Measurements from ENCODE around the gene PFKFB4.

Gene PFKFB4

DNA sequence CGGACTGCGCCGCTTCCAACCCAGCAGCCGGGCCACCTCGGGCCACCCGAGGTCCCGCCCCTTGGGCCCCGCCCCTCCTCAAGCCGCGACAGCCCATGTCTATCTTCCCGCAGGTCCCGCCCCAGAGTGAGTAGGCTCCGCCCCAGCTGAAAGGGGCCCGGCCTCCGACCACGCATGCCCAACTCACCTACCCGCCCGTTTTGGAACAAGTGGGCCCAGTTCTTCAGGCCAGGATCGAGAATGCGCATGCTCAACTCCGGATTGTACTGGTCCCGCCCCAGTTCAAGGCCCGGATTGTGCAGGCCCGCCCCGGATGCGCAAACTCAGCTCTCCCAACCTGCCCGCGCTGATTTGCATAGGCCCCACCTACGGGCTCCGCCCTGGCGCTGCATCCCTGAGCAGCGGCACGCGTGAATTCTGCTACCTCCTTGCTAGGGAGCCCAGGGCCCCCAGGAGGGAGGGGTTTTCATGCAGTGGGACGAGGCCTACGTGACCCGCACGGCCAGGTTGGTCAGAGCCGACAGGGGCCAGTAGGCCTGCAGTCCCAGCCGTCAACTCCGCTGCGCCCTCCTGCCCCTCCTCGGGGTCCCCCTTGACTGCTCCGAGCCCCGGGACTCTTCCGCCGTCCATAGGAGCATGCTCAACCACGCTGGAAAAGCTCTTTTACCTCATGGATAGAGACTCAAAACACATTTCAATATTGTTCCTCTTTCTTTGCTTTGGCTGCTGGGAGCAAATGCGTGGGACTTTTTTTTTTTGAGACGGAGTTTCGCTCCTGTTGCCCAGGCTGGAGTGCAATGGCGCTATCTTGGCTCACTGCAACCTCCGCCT lies at the start of gene PFKFB4:
Gene PFKFB4 (minus strand): TSS at position 8 of the 831 bp plus-strand sequence. CDS start 26 bp downstream, outside the sequence.
- peak; percentile 85 for DNase-seq

DNA sequence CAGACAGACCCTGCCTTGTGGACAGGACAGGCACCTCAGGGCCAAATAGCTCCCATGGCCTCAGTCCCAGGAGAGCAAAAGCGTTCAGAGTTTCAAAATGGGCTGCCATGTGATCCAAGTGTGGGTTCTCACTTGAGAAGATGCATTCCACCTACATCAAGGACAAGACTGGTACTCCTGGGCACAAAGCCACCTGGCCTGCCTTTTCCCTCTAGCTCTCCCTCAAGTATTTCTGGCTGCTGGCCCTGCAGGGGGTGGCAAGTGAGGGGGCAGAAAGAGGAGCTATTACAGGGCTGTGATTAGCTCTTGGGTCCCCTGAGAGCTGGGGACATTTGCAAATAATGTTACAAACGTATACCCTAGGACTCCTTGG lies 45.0 kb upstream of the PFKFB4 start:
- DNase-seq = no peak

DNA sequence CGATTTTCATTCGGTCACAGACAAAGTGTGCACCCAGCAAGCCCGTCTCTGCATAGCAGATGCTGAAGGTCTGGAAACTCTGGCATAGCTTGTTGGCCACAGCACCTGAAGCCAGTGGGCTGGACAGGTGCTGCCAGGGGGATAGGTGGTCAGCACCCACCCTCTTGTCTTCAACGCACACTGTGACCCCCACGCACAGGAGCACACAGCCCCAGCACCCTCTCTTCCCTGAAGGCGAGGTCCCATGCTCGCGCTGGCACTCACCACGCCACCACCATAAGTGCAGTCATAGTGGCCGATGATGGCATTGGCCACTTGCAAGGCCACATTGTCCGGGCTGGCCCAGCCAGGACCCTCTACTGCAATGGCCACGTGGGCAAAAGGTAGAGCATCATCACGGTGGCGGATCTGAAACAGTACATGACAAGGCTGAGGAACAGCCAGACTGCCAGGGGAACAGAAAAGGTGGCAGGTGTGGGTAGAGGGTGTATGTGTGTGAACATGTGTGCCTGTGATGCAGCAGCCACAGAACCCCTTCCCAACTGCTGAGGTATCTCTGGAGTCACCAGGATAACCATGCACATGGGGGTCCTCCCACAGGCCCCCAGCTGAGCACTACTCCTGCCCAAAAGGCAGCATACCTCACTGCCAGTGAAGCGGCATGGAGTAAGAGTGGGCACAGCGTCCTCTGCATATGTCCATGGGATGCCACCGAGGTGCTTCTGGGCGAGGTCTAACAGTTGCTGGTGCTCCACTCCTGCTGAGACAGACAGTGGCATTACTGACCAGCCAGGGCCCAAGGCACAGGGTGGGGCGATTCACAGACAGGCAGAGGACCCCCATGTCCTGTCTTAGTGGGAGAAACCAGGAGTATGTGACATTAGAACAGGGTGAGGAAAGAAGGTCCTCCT lies 44.4 kb upstream of the PFKFB4 start:
- no peak for DNase-seq

DNA sequence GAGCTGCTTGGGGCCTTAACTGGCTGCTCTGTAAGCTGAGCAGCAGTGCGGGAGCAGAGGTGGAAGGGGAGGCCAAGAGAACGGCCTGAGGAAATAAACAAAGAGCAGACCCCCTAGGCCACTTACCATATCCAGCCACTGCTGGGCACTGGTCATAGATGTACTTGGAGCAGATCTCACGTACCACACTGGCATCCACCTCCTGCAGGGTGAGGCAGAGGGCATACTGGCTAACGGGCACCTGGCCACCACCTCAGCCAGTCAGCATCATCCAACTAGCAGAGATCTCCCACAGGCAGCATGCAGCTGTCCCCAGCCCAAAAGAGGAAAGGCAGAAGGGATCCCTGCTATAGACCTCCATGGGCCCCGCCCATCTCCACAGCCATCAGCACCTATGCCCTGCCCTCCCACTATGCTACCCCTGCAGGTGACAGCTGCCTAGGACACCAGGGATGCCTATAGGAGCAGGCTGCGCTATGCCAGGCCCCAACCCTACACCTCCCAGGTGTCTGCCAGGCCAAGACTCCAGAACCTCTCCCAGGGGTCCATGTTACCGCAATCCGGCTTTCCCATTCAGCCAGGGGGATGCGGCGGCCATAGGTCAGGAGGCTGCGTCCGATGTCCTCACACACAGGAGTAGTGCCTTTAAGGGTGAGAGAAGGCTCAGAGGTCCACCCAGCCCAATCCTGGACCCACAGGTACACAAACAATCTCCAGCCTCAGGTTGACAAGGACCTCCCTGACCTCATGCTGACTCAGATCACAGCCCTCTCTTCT lies 43.1 kb upstream of the PFKFB4 start:
- no peak for DNase-seq

DNA sequence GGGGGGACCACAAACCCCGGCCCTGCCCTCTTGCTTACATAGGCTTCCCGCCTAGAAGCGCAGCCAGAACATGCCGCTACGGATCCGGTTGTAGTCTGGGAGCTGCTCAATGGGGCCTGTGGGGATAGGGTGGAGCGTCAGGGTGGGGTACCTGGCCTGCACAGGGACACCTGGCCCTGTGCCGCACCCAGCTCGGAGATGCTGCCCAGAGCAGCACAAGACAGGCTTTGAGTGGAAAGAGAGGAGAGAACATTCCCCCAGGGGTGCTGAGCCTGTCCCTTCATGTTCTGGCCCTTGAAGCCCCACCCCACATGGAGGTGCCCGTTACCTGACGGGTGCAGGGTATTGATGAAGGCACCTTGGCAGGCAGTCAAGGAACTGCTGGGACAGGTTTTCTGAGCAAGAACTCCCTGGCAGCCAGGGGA lies 42.5 kb upstream of the PFKFB4 start:
- DNase-seq = no peak

DNA sequence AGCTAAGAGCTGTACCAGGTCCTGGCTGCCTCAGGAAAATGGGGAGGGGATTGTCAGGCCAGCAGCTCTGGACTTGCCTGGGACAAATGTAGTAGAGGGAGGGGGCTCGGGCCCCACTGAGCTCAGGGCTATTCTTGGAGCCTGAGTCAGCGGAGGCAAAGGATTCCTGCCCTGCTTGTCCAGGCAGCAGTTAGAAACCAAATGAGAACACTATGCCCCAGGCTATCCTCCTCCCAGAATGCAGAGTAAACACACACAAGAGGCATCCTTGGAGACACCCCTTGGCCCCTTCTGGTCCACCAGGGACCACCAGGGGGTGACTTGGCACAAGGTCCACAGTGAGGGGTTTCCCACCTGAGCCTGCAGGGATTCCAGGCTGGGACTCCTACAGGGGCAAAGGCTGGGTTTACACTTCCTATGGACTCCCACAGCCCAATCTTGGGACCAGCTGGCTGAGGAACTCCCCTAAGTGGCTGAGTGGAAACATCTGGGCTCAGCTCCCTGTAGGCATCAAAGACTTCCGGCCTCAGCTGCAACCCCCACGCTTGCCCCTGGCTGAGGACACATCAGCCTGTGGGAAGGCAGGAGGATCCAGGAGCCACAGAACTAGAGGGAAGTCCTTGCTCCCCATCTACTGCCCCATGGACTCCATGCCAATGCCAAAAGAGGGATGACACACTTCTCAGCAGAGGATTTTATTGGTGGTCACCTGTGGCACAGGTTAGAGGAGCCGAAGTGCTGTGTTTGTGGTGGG lies 41.9 kb upstream of the PFKFB4 start:
- no peak for DNase-seq

DNA sequence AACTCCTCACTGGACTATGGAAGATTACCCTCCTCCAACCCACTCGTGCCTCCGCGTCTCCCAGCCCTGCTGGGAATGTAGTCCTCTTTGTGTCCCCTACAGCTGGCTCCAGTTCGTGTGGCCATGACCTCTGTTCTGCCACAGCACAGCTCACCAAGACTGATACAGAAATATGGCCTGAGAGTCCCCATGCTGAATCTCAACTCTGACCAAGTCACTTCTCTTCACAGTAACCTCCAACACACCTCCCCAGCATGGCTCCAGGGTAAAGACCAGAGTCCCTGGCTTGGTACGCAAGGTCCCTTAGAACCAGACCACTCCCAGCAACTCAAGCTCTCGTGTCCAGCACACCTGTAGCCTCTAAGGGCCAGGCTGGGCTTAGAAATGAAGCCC lies 40.8 kb upstream of the PFKFB4 start:
- no peak for DNase-seq

DNA sequence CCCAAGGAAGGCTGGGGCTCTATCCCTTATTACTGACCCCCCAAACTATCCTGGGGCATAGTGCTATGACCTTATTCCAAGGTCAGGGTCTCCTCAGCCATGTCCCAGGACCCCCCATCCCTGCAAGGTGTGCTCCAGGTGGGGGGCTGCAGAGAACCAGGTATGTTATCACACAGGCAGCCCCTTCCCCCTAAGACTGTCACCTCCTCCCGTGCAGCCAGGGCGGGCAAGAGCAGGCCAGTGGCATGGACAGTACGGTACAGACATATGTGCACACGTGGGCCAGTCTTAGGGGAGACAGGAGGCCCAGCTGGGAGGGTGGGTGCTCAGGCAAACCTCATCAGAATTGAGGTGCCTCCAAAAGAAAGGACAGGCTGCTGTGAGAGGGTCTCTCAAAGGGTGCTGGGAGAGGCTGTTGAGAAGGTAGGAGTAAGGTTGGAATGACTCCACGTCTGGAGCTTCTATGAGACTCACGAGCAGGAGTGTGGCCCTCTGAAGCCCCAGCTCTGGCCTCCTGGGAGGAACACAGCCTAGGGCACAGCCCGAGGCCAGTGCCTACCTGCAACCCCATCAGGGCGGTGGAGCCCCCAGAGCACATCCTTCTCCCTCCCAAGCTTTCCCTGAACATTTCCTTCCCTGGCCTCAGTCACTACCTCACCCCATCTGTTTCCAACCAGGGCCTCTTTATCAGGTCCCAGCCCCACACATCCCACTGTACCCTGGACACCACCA lies 40.2 kb upstream of the PFKFB4 start:
- no peak for DNase-seq

DNA sequence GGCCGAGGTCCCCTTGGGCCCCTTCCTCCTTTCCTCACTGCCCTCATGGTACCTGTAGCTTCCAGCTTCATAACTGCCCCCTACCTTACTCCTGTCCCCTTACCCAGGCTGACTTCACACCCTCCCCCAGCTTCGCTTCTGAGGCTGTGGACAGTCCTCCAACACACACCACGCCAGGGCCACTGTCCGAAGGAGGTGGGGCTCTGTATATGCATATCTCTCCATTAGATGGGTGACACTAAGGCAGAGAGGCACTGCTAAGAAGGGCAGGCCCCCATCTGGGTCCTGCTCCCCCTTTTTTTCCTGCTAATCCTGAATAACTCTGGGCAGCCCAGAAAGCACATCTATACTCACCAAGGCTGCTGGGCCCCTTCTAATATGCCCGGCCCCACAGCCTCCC lies 39.6 kb upstream of the PFKFB4 start:
- no peak for DNase-seq

DNA sequence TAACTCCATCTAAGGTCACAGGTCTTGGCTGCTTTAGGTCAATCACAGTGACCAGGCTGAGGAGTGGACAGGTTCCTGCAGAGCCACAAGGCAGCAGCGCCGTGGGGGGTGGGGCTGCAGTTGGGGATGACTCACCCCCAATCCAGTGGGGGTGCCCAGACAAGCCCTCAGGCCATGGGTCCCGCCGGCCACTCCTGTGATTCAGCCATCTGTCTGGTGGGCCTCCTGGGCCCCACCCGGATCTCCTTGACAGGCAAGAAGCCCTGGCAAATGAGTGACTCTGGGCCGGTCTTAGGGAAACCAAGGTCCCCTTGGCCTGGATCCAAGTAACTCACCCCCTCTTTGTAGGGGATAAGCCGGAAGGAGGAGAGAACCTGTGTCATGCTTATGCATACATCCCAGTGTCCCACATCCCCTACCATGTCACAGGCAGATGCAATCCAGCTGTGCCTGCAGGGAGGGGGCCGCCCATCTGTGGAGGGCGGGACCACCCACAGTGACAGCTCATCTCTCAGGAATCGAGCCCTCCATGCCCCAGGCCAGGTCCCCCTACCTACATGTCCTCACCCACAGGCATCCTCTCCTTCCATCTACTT lies 39.0 kb upstream of the PFKFB4 start:
- no peak for DNase-seq

DNA sequence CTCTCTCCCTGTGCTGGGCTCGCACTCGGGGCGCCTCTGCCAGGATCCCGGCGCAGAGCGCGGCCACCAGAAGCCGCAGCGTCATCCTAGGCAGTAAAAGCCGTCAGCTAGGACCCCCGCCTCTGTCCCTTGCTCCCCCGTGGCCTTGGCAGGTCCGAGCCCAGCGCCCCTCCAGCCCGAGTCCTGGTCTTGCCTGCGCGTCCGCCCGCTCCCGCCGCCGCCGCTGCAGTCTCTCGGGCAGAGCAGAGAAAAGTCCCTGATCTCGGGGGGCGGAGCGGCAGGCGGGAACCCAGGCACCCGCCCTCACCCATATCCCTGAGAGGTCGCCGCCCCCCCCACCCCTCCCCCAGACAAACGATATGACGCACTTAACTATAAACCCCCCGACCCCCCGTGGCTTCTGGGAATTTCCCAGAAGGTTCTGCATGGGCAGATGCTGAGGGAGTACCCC lies 38.5 kb upstream of the PFKFB4 start, which contains the start of gene COL7A1:
Gene COL7A1 (minus strand): TSS at position 255 of the 451 bp plus-strand sequence. CDS start 170 bp downstream, at position 85.
- DNase-seq = no peak

DNA sequence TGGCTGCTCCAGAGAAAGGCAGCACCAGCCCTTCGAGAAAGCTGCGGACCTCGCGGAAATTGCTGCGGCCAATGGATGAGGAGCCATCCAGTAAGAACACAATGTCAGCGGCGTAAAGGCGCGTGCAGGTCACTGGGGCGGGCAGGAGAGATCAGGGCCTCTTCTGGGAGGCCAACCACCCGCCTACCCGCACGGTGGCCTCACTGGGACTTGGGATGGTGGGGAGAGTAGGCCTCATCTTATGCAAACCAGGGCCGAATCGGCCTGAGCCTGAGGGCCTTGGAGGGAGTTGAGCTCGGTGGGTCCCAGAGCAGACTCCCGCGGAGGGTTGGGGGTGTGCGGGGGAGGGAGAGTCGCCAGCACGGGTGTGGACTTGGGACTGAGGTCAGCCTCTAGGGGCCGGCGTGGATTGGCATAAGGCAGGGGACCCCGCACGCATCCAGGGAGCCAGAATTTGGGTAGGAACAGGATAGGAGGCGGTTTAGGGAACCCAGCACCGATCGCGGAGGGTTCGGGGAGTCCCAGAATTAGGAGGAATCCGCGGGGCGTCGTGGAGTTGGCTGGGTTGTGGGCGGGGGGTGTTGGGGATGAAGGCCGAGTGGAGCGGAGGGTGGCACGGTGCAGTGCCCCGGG lies 37.9 kb upstream of the PFKFB4 start:
- DNase-seq = no peak

DNA sequence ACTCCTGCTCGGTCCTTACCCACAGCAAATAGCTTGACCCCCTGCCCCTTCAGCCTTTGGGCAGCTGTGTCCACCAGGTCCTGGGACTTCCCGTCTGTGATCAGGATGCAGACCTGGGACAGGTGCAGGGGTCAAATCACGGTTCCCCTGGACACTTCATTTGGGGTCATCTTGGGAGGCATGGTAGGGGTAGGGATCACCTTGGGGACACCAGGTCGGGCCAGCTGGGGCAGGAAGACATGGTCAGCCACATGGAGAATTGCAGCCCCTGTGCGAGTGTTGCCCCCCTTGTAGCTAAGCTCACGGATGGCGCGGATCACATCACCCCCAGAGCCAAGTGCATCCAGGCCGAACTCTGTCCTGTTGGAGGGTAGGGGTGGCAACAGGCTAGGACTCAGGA lies 36.7 kb upstream of the PFKFB4 start:
- DNase-seq = no peak

DNA sequence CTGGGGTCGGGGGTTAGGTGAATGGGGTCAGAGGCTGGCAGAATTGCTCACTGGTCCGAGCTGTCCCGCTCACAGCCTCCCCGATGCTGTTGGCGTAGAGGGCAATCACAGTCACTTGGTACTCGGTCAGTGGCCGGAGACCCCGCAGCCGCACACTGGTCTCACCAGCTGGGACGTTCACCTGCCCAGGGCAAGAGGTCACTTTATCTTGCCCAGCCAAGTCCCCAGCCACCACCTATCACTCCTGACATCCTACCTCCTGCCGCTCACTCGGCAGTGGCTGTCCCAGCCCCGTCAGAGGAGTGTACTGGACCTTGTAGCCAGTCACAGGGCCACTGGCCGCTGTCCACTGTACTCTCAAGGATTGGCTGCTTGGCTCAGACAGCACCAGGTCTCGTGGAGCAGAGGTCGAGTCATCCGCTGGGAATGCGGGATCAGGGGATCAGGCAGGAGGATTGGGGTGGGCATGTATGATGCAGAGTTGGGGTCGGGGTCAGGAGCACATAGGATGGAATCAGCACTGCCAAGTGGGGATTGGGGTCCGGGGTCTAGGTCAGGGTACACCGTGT lies 36.0 kb upstream of the PFKFB4 start:
- DNase-seq = no peak

DNA sequence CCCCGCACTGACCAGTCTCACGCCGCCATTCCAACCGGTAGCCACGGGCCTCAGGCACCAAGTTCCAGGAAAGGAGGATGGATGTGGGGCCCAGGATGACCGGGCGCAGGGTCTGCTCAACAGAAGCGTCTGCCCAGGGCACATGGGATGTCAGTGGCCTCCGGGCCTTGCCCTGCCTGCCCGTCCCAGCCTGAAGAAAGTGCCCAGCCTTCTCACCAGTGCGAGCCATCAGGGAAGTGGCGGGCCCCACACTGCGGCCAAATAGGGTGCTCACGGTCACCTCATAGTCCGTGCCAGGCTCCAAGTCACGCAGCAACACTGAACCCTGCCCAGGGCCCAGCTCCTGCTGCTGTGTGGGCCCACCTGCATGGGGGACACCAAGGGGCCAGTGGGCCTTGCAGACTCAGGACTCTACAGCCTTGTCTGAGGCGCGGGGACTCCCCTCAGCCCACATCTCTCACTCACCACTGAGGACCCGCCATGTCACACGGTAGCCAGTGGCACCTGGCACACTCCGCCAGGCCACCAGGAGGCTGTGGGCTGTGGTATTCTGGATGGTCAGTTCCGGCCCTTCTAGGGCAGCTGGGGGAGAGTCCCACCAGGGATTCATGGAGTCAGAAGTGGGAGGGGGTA lies 35.4 kb upstream of the PFKFB4 start:
- no peak for DNase-seq

DNA sequence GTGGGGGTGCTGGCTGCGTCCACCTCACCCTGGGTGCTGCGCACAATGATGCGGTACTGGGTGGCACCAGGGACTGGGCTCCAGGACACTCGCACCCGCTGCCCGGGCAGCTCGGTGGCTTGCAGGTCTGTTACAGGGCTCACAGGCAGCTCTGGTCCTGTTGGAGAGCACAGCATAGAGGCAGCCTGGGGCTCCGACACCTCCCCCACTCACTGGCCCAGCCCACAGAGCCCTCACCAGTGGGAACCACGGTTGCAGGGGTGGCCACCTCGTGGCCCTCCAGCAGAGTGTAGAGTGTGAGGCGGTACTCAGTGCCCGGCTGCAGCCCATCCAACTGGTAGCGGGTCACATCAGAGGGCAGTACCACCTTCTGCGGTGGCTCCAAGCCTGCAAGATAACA lies 34.8 kb upstream of the PFKFB4 start:
- DNase-seq = no peak

DNA sequence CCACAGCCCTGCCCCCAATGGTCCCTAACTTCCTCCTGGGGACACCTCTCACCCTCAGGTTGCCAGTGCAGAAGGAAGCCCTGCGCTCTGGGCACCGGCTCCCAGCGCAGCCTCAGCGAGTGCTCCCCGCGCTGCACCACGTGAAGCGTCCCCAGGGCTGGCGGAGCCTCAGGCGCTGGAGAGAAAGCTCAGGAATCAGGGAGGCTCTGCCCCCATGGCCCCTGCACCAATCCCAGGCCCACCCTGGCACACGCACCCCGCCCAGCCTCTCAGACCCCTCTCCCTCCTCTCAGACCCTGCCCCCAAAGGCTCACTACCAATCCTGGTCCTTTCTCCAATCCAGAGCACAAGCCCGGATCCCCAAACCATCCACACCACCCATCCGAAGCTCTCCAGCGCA lies 31.6 kb upstream of the PFKFB4 start:
- no peak for DNase-seq

DNA sequence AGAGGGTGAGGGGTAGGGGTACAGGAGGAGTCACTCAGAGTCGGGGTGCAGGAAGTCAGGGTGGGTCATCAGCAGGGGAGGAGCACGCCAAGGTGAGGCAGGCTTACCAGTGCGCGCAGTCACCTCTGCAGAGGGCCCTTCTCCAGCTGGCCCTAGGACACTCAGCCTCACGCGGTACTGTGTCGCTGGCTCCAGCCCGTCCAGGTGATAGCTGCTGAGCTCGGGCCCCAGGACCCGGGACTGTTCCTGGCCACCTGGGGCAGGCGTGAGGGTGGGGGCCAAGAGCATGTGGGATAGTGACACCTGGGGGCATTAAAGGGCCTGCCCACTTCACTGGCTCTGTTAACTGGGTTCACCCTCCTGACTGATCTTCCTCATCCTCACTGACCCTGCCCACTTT lies 31.1 kb upstream of the PFKFB4 start:
- DNase-seq = no peak

DNA sequence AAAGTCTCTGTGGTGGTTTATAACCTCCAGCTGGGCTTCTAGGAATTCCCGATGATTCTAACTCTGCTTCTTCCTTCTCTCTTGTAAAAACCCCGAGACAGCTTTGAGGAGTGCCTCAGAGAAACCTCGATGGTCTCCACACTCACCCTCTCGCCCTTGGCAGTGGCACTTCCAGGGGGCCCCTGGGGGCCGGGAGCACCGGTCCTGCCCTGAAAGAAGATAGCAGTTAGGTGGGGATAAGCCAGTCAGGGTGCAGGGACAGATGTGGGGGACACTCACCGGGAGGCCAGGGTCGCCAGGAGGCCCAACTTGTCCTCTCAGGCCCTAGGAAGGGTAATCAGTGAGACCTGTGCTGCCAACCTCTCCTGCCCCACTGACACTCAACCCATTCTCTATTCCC lies 28.8 kb upstream of the PFKFB4 start:
- DNase-seq = no peak

DNA sequence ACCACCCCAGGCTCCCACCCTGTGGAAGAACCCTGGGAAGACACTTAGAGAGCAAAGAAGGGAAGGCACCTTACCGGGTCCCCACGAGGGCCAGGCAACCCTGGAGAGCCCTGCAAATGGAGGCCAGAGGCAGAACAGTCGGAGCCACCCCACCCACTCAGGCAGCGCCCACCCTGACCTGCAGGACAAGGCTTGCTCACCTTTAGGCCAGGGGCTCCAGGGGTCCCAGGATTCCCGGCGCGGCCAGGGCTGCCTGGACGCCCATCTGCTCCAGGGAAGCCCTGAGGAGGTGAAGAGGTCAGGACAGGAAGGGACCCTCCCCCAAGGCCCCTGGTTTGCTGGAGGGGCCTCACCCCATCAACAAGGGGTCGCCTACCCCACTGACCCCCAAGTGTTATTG lies 28.2 kb upstream of the PFKFB4 start:
- DNase-seq = no peak

Measured in NCI-H1436 treated with DMSO at 0.1 percent for 48 hours (cell line).